ENCODE data around the gene ANKEF1. TPM values are rescaled to one million over a fixed set of nuclear protein-coding genes. Genes with fewer than 3 reads are reported as not detected.

Gene ANKEF1
- 5.0 TPM for total RNA-seq

DNA sequence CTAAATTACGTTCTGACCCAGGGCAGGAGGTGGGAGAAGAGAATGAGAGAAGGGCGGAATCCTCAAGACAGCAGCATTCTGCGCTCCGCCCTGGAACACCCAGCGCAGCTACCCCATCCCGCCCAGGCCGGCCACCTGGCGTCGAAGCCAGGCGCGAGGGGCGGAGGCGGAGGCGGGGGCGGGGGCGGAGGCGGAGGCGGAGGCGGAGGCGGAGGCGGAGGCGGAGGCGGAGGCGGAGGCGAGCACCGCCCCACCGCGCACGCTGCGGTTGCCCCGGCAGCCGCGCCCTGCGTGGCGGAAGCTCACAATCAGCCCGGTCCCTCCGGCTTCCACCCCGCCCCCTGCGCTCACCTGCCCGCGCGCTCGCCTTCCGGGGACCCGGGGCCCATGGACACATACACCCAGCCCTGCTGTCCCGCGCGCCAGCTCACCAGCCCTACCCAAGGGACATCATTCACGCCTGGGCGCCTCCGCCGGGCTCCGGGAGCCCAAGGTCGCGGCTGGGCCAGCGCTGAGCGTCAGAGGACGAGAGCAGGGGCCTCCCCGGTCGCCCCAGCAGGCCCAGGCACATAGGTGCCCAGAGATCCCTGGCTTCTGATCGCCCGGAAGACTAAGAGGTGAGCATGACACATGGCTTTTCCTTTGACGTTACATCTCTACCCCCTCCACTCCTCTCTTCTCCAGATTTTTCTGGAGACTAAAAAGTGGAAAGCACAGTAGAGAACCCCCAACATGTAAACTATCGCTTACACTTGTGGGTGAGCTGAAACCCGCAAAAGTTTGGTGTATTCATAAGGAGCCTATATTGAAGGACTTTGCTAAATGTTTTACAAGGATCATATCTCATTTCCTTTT, at the start of gene ANKEF1:
Gene ANKEF1, plus strand, starts transcription at position 271 of the 855 bp plus-strand sequence. CDS start 3,315 bp downstream, outside the sequence.
- peak; percentile 90 for DNase-seq (ENCODE audit: low spot score)

DNA sequence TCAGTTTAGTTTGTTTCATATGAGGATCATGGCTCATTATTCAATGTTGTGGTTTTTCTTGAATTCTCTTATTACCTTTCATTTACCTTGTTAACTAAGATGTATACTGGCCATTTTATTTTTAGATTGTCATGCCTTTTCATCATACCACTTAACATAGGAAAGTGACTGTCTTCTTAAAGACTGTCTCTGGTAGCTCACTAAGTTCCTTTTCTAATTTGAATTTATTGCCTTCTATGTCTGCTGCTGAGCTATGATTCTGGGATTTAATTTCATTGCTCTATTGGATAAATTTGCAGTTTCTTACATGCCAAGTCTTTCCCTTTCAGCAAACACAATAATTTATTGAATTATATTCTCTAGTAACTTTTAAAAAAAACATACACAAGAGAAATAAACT, 49.5 kb upstream of the ANKEF1 start:
- DNase-seq (ENCODE audit: low spot score) (no peak), ATAC-seq (no peak)

More for the DNA sequence above, at the start of gene ANKEF1:
- ATAC-seq, result peak; percentile 97

DNA sequence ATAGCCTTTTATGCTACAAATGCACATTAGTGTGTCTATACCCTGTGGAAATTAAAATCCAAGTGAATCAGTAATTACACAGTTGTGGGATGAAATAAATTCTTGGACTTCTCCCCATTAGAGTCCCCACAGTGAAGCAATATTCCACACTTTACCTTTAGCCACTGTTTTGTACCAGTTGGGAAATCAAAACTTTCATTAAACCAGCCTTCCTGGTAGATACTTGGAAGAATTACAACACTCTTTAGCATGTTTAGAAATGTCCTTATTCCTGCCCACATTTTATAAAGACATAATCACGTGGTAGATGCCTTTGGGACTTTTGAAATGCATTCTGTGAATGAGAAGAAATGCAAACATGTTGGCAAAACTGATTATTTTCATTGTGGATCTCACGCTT, 49.0 kb upstream of the ANKEF1 start:
- DNase-seq (ENCODE audit: low spot score), result no peak
- no peak for ATAC-seq

DNA sequence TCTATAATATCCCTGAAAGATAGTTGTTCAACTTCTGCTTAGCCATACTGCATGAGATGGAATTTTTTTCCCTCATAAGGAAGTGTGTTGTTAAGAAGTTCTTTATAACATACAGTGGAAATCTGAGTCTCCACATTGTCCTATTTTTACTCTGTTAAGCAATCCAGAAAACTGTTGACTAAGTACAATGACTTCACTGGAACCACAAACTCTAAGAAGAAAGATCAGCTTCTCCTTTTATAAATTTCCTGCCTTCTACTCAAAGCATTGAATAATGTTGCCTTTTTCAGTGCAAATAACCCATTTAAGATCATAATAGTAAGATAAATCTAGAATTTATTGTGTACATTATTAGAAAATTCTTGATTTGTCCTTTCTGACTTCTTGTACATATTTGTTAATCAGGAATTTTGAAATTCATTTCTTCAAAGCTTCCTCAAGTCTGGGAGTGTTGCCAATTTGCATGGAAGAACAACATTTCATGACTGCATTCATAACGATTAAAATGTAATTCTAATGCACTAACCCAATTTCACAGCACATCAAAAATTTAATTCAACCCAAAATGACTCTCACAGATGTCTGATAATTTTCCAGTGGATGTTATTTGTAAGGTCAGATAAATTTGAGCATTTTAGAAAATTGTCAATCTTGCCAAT, 45.6 kb upstream of the ANKEF1 start:
- ATAC-seq (peak; percentile 32), DNase-seq (ENCODE audit: low spot score) (no peak)

DNA sequence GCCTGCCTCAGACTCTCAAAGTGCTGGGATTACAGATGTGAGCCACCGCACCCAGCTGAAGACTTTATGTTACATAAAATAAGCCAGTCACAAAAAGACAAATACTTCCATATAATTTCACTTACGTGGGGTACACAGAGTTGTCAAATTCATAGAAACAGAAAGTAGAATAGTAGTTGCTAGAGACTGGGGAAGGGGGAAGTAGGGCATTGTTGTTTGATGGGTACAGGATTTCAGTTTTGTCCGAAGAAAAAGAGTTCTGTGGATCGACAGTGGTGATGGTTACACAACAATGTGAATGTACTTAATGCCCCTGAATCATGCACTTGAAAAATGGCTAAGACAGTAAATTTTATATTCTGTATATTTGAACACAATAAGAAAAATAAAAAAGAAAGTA, 41.6 kb upstream of the ANKEF1 start:
- ATAC-seq, result no peak
- DNase-seq (ENCODE audit: low spot score), result no peak

DNA sequence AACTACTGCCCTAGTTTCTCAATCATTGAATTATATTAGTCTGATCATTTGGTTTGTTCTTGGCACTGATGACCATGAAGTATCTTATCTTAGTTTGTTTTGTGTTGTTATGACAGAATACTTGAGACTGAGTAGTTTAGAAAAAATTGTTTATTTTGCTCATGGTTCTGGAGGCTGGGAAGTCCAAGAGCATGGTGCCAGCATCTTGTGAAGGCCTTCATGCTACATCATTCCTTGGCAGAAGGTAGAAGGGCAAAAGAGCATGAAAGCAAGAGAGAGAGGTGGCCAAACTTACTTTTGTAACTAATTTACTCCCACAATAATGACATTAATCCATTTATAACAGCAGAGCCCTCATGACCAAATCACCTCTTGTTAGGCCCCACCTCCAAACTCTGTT, 40.1 kb upstream of the ANKEF1 start:
- ATAC-seq, result no peak

DNA sequence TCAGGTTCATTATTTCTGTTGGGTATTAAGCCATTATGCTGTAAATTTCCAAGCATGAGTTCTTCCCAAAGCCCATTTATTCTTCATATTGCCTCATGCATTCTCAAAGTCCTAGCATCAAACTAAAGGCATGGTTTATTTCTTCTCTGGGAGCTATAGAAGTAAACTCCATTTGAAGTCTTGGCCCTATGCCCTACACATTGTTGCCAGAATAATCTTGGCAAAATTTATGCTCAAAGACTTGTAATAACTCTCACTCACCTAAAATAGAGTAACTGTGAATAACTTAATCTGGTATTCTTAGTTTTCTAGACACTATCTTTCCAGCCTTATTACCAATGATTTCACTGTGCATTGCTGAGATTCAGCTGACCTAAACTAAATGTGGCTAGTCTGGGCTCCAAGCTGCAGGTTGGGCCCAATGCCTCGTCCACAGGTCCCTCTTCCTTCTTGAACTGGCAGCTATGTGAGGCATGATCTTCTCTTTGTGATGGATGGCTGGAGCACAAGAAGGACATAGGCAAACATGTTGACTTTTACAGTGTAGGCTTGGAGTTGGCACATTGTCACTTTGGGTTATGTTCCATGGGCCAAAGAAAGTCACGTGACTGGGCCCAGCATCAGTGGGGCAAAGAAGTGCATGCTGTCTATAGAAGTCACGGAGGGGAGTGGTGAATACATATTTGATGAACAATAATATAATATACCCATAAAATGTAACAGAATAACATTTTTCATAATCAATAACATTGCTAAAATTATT, 39.1 kb upstream of the ANKEF1 start:
- no peak for ATAC-seq
- DNase-seq (ENCODE audit: low spot score), result no peak

More for the DNA sequence above, 40.1 kb upstream of the ANKEF1 start:
- no peak for DNase-seq (ENCODE audit: low spot score)

DNA sequence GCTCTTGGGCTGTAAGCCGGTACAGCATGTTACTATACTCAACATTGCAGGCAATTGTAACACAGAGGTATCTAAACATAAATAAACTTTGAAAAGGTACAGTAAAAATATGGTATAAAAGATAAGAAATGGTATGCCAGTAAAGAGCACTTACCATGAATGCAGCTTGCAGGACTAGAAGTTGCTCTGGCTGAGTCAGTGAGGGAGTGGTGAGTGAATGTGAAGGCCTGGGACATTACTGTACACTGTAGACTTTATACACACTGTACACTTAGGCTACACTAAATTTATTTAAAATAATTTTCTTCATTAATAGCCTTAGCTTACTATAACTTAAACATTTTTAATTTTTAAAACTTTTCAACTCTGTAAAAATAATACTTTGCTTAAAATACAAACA, 37.8 kb upstream of the ANKEF1 start:
- no peak for ATAC-seq
- DNase-seq (ENCODE audit: low spot score), result no peak

DNA sequence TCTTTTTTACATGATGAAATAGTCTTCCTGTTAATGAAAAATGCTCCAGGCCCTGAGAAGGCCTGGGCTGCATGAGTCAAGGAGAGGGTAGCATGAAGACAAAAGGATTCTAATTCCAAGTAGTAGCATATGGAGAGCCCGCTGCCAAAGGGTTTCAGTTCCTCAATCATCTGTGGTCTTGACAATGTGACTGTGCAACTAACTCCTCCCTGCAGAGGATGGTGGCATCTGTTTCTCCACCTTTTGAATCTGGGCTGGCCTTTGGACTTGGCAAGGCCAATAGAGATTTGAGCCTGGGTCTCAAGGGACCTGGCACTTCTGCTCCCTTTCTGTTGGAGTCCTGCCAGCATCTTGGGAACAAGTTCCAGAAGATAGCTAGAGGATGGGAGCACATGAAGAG, 35.1 kb upstream of the ANKEF1 start:
- no peak for ATAC-seq
- DNase-seq (ENCODE audit: low spot score), result no peak

DNA sequence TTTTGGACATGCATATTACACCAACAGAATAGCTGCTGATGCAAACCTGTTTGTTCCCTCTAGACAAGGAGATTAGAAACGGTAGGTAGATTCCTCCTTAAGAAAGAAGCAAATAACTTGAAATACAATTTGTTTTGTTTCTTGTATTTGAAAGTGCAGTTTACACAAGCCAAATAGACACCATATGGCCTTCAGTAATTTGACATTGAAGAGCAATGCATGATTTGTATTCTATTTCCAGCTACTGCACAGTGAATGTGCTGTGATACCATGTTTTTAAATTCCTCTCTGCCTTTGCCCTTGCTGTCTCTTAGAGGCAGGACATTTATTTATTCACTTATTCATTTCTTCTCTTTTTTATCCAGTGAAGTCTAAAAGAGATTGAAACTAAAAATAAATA, 31.9 kb upstream of the ANKEF1 start:
- no peak for ATAC-seq
- DNase-seq (ENCODE audit: low spot score), result no peak

DNA sequence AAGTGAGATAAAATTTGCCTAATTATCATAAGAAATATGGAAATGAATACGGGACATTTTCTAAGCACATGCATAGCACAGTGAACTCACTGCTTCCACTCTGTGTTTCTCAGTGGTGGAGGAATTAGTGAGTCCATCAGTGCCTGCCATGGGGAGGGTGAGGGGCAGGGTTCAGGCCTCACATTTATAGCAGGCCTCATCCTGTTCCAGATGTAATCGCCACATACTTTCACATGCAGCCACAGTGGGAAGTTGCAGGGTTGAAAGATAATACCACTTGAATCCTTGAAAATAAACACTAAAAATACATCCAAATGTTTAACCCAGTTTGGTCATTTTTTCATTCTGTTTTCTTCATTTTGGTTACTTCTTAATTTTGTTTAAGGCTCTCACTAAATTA, 29.9 kb upstream of the ANKEF1 start:
- DNase-seq (ENCODE audit: low spot score) (no peak), ATAC-seq (no peak)

DNA sequence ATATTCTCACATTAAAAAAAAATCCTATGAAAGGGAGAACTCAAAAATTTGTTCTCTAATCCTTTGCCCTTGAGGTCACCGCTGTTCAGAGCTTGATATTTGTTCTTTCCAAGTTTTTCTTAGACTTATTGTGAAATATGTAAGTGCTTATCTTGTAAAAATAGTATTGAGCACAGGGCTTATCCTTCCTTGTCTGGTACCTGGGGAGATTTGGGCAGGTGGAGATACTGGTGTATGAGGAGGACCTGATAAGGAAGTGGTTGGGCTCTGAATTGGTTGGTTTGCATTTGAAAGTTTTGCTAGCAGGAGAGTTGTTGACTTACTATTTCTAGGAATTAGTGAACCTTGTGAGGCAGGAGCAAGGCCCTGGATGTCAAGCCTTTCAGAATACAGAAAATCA, 28.9 kb upstream of the ANKEF1 start:
- ATAC-seq (no peak), DNase-seq (ENCODE audit: low spot score) (no peak)

DNA sequence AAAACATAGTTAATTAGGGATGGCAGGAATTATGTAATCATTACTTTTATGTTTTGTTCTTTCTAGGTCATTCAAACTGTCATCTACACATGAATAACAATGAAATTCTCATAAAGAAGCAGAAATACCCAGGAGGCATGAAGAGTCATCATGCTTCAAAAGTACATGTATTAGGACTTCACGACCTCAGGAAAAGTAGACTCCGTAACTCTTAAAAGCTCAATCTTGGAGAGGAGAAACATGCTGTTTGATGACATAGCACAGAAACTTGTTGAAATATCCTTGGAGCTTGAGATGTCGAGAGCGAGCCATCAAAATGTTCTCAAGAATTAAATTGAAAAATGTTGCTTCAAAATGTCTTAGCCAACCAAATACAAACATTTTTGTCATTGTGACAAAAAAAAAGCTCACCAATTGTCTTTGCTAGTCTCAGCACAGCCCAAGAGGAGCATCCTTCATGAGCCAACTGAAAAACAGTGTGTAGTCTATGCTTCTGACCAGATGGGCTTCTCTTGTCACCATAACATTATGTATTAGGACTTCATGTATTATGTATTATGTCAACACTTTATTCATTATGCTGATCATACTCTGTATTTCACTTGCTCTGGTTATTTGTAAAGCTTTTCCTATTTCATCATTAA, 28.2 kb upstream of the ANKEF1 start:
- ATAC-seq (no peak), DNase-seq (ENCODE audit: low spot score) (no peak)

DNA sequence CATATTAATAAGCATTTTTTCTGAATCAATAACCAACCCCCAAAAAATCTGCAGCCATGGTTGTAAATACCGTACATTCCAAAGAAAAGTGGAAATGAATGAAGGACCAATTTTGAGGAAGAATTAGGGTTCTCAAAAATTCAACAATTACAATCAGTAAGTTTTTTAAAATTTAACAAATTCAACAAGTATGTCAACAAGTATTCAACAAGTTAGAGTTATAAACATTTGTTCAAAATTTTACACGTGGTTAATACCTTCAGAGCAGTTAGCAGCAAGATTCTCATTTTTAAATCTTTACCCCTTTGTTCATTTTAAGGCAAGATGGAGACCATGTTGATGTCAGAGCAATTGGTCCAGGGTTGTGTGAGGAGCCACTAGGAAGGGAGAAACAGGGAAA, 27.6 kb upstream of the ANKEF1 start:
- no peak for ATAC-seq
- DNase-seq (ENCODE audit: low spot score), result no peak

DNA sequence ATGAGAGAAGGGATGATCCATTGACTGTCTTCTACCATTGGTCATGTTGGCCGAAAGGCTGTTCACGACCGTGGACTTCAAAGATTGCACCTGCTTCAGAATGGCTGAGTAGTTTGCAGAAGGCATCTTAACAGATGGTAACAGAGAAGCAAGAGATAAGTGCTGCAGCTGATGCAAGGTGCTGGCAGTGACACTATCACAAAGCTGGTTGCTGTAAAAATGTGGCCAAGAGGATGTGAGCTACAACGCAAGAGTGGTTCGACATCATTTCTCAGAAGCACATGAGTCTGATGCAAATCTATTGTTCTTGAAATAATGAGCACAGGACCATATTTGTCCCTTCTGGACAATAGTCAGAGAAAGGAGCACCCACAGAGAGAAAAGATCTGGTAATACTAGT, 27.0 kb upstream of the ANKEF1 start:
- no peak for ATAC-seq
- no peak for DNase-seq (ENCODE audit: low spot score)

DNA sequence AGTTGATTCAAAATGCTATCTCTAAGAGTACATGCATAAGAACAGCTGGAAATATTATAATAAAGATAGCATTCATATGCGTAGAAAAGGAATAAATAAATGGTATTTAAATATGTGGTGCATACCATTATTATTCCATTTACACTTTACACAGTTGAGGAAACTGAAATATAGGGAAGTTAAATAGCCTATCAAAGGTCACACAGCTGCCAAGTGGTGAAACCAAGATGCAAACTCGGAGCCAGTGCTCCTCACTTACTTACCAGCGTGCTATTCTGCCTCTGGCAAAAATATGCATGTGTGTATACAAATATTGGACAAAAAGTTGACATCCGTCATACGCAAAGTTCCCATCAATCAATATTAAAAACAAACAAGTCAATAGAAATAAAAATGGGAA, 22.3 kb upstream of the ANKEF1 start:
- DNase-seq (ENCODE audit: low spot score) (no peak), ATAC-seq (no peak)

DNA sequence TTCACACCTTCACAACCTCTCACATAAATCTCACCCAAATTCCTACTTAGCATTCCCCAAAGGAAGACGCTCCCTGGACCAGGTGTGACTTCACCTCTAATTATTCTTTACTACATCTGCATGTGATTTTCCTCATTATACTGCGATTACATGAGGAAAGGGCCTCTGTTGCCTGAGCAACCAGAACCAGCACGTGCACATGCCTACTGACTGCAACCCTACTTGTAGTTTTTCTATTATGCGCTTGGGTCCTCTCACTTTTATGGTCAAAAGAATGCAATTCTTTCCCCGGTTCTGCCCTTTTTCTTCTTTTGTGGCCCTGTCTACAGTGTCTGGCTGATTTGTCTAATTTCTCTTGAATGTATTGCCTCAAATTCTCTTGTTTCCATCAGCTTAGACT, 20.4 kb upstream of the ANKEF1 start:
- DNase-seq (ENCODE audit: low spot score) (no peak), ATAC-seq (no peak)

DNA sequence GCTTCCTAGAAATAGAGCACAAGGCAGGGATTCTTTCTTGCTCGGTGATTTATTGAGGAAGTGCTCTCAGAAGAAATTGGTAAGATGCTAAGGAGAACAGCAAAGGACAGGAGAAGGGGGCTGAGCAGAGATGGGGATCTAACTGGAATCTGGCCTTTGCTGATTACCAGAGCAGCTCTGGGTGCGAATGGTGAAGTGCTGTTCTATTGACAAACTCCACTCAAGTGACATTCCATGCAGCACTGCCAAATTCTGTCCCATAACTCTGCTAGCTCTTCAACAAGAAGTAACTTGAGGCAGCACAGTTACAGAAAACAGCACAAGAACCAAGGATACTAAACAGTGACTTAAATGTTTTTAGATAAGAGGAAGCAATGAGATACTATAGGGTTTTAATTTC, 13.8 kb upstream of the ANKEF1 start:
- DNase-seq (ENCODE audit: low spot score), result no peak
- no peak for ATAC-seq

DNA sequence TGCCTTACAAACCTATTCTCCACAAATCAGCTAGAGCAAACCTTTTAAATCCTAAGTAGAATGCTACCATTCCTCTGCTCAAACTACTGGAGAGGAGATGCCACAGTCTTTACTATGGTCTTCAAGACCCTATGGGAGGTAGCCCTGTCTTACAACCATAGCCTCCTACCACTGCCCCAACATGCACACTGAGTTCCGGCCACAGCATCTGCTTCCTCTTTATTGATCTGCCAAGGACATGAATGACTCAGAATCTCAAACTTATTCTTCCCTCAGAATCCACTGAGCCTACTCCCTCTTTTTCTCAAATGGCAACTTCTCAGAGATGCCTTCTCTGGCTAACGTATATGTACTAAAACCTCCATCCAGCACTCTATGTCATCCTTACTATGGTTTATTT, 12.2 kb upstream of the ANKEF1 start:
- DNase-seq (ENCODE audit: low spot score) (no peak), ATAC-seq (no peak)

DNA sequence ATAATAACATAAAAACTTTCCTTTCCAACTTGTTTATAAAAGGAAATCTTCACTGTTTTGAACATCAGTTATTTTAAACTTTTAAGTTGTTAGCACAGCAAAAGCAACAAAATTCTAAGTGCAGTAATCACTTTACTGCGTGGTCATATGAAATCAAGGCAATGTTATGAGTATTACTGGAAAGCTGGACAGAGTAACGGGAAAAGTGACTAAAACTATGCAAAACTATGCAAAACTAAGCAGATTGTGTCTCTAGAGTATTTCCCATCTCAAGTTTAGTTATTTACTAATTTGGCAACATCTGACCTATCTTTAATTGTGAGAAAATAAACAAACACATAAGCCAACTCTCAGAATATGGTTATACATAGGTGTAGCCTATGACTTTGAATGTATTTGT, 10.9 kb upstream of the ANKEF1 start:
- DNase-seq (ENCODE audit: low spot score) (no peak), ATAC-seq (no peak)
